Measurements from ENCODE around the gene RHCG. TPM values are rescaled to one million over a fixed set of nuclear protein-coding genes. Genes with fewer than 3 reads are reported as not detected.

The RHCG gene
- total and polyA plus RNA-seq, 2 experiments from 2014 or later, result not detected

- Histone ChIP-seq H3F3A (ENCODE audit: insufficient read depth) (no peaks in the 10 kb centered on the region), H3K9me2 (ENCODE audit: insufficient read depth) (no peaks in the 10 kb centered on the region), H4K20me1 (ENCODE audit: insufficient read depth) (no peaks in the 10 kb centered on the region), H3K36me3 (ENCODE audit: low read depth) (no peaks in the 10 kb centered on the region), H3K4me1 (ENCODE audit: insufficient read depth) (no peaks in the 10 kb centered on the region), H3K79me2 (ENCODE audit: insufficient read depth) (no peaks in the 10 kb centered on the region), H2AFZ (no peak overlapping the region), H3K4me2 (ENCODE audit: unreplicated experiment) (no peak overlapping the region), H3K27me3 (replicated peaks; ENCODE audit: insufficient read depth) (peaks cover 70% of the 10 kb centered on the region), H3K9me3 (ENCODE audit: low read depth) (no peaks in the 10 kb centered on the region), H3K9ac (no peak overlapping the region), H3K27ac (no peak overlapping the region), H3K4me3 (no peak overlapping the region)
- no peak for TF ChIP-seq EZH2 (IDR thresholded peaks at IDR 0.05; ENCODE audit: insufficient read depth, poor library complexity, severe bottlenecking)
- DNase-seq, result no peak
- in situ Hi-C loops (cut with MboI), result no loop called here
- 44 to 46% methylated on average over 3 of the region's 3 CpGs for WGBS, 2 experiments (ENCODE audit: low coverage in 1 of 2, low lambda C conversion rate in 2 of 2, missing lambda C conversion rate in 2 of 2)
Measured at GRCh38 chr15:89513284-89513683, 16.9 kb upstream of the RHCG start.

GRCh38 chr15:89512631-89513030, 16.2 kb upstream of the RHCG start:
- no peaks in the 10 kb centered on the region for H3K36me3 ChIP-seq (ENCODE audit: low read depth)

GRCh38 chr15:89506026-89506686, 9.8 kb upstream of the RHCG start:
- in situ Hi-C loops (cut with MboI), result no loop called here
- no peak for TF ChIP-seq EZH2 (IDR thresholded peaks at IDR 0.05; ENCODE audit: insufficient read depth, poor library complexity, severe bottlenecking)
- no peak for TF ChIP-seq EZH2phosphoT487 (IDR thresholded peaks at IDR 0.05; ENCODE audit: insufficient read depth, low read depth)
- H2AFZ ChIP-seq, result no peak overlapping the region
- no peaks in the 10 kb centered on the region for H3K9me3 ChIP-seq (ENCODE audit: low read depth)
- no peaks in the 10 kb centered on the region for H3K79me2 ChIP-seq (ENCODE audit: insufficient read depth)
- no peaks in the 10 kb centered on the region for H4K20me1 ChIP-seq (ENCODE audit: insufficient read depth)
- no peak overlapping the region for H3K4me2 ChIP-seq (ENCODE audit: unreplicated experiment)
- no peak overlapping the region for H3K4me3 ChIP-seq
- no peaks in the 10 kb centered on the region for H3K36me3 ChIP-seq (ENCODE audit: low read depth)
- H3K4me1 ChIP-seq (ENCODE audit: insufficient read depth), result no peaks in the 10 kb centered on the region
- no peaks in the 10 kb centered on the region for H3F3A ChIP-seq (ENCODE audit: insufficient read depth)
- DNase-seq, result no peak
- no peak overlapping the region for H3K9ac ChIP-seq
- 27 to 34% methylated on average over 4 of the region's 4 CpGs for WGBS, 2 experiments (ENCODE audit: low coverage in 1 of 2, low lambda C conversion rate in 2 of 2, missing lambda C conversion rate in 2 of 2)
- H3K27ac ChIP-seq, result no peak overlapping the region
- H3K9me2 ChIP-seq (ENCODE audit: insufficient read depth), result no peaks in the 10 kb centered on the region
- peaks cover 61% of the 10 kb centered on the region for H3K27me3 ChIP-seq (replicated peaks; ENCODE audit: insufficient read depth)

More at GRCh38 chr15:89512631-89513030, 16.2 kb upstream of the RHCG start:
- no peak for DNase-seq
- H3K4me2 ChIP-seq (ENCODE audit: unreplicated experiment), result no peak overlapping the region
- no peaks in the 10 kb centered on the region for H3K9me2 ChIP-seq (ENCODE audit: insufficient read depth)
- H3K9ac ChIP-seq, result no peak overlapping the region
- no peaks in the 10 kb centered on the region for H3F3A ChIP-seq (ENCODE audit: insufficient read depth)
- no peaks in the 10 kb centered on the region for H3K9me3 ChIP-seq (ENCODE audit: low read depth)
- no peak for TF ChIP-seq EZH2phosphoT487 (IDR thresholded peaks at IDR 0.05; ENCODE audit: insufficient read depth, low read depth)
- TF ChIP-seq EZH2 (IDR thresholded peaks at IDR 0.05; ENCODE audit: insufficient read depth, poor library complexity, severe bottlenecking), result no peak
- 17 to 18% methylated on average over 4 of the region's 4 CpGs for WGBS, 2 experiments (ENCODE audit: low coverage in 1 of 2, low lambda C conversion rate in 2 of 2, missing lambda C conversion rate in 2 of 2)
- no peak overlapping the region for H3K27ac ChIP-seq
- no peak overlapping the region for H3K4me3 ChIP-seq
- H2AFZ ChIP-seq, result no peak overlapping the region
- H3K27me3 ChIP-seq (replicated peaks; ENCODE audit: insufficient read depth), result peaks cover 63% of the 10 kb centered on the region
- H4K20me1 ChIP-seq (ENCODE audit: insufficient read depth), result no peaks in the 10 kb centered on the region
- in situ Hi-C loops (cut with MboI), result no loop called here
- H3K4me1 ChIP-seq (ENCODE audit: insufficient read depth), result no peaks in the 10 kb centered on the region
- no peaks in the 10 kb centered on the region for H3K79me2 ChIP-seq (ENCODE audit: insufficient read depth)

- in situ Hi-C loops (cut with MboI), result no loop called here
- no peak overlapping the region for H3K4me3 ChIP-seq
Measured at GRCh38 chr15:89504166-89504565, 7.8 kb upstream of the RHCG start.

More at GRCh38 chr15:89504166-89504565, 7.8 kb upstream of the RHCG start:
- no peaks in the 10 kb centered on the region for H4K20me1 ChIP-seq (ENCODE audit: insufficient read depth)
- H3K27me3 ChIP-seq (replicated peaks; ENCODE audit: insufficient read depth), result peaks cover 56% of the 10 kb centered on the region
- no peak overlapping the region for H3K9ac ChIP-seq
- H2AFZ ChIP-seq, result no peak overlapping the region
- H3K36me3 ChIP-seq (ENCODE audit: low read depth), result no peaks in the 10 kb centered on the region
- no peak overlapping the region for H3K4me2 ChIP-seq (ENCODE audit: unreplicated experiment)
- no peak for TF ChIP-seq EZH2phosphoT487 (IDR thresholded peaks at IDR 0.05; ENCODE audit: insufficient read depth, low read depth)
- TF ChIP-seq EZH2 (IDR thresholded peaks at IDR 0.05; ENCODE audit: insufficient read depth, poor library complexity, severe bottlenecking), result no peak
- 28 to 39% methylated on average over 4 of the region's 4 CpGs for WGBS, 2 experiments (ENCODE audit: low coverage in 1 of 2, low lambda C conversion rate in 2 of 2, missing lambda C conversion rate in 2 of 2)
- no peaks in the 10 kb centered on the region for H3K79me2 ChIP-seq (ENCODE audit: insufficient read depth)
- H3K4me1 ChIP-seq (ENCODE audit: insufficient read depth), result no peaks in the 10 kb centered on the region
- no peaks in the 10 kb centered on the region for H3F3A ChIP-seq (ENCODE audit: insufficient read depth)
- H3K27ac ChIP-seq, result no peak overlapping the region
- no peaks in the 10 kb centered on the region for H3K9me3 ChIP-seq (ENCODE audit: low read depth)
- no peaks in the 10 kb centered on the region for H3K9me2 ChIP-seq (ENCODE audit: insufficient read depth)
- DNase-seq, result no peak
